Astrocyte of the spinal cord (primary cell): ENCODE results near the gene TMC5.

Experiments
- DNase-seq: peaks from one replicate; pipeline ENCODE4 v3.0.0; 2011; ENCODE audit warnings: low read depth, low spot score
- H3K4me3 ChIP-seq: 2 replicates; pipeline ENCODE4 v1.5.1; 2011; ENCODE audit warnings: low read depth, mild to moderate bottlenecking, low read length, moderate library complexity
- CTCF ChIP-seq: IDR thresholded peaks from 2 replicates; pipeline ENCODE4 v1.5.1; 2012; ENCODE audit warnings: low read depth, mild to moderate bottlenecking, low read length, inconsistent platforms
- in situ Hi-C: cut with HindIII; loops from 2 replicates; pipeline ENCODE4 v1.10.0; 2017; ENCODE audit warnings: low sequenced_read_pairs

The TMC5 gene

DNA sequence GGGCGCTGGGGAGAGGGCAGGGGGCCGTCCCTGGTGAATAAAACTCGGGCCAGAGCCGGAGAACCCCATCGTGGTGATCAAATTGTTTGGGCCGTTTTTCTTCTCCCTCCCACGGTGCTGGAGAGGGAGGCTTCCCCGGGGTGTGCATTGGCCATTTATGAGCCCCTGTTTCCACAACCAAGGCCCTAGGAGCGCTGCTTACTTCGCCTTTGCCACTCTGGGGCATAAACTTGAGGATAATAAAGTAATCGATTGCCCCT, 106.6 kb downstream of the TMC5 start:
- in situ Hi-C loops: no loop called here
- H3K4me3 ChIP-seq: peak overlapping the region; percentile 98
- peak; percentile 2 for DNase-seq
- no peak for TF ChIP-seq CTCF

DNA sequence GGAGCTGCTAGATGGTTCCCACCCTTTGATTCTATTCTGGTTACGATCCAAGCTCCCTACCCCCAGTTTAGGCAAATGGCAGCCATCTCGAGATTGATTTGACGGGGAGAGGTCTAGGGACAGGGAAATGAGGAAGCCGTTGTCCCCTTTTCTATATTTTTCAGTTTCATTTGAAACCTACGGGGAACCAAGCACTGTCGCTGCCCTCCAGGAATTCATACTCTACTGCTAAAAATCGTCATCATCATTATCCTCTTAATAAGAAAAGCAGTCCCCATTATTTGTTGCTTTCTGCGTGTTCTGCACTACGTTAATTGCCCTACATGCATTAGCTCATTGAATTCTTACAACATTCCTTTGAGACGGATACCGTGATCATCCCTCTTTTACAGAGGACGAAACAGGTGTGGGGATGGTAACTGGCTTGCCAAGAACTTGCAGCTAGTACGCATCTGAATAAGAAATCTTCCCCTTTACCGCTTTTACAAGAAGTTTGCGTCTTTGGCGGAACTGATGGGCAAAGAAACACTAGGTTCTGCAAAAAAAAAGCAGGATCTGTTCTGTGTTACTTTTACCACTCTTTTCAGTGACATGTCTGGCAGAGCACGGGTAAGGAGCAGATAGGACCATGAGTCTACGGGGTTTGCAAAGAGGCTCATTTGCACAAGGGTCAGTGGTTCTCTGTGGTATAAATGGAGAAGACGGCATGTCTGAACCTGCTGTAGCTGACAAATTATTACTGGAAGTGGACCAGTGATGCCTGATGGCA, 107.1 kb downstream of the TMC5 start:
- in situ Hi-C loops: no loop called here
- peak overlapping the region; percentile 98 for H3K4me3 ChIP-seq
- peak; percentile 7 for DNase-seq
- no peak for TF ChIP-seq CTCF

- DNase-seq: no peak
- no peak for TF ChIP-seq CTCF
- peak overlapping the region; percentile 98 for H3K4me3 ChIP-seq
- in situ Hi-C loops: no loop called here
Measured at GRCh38 chr16:19525385-19525723, 107.7 kb downstream of the TMC5 start.

DNA sequence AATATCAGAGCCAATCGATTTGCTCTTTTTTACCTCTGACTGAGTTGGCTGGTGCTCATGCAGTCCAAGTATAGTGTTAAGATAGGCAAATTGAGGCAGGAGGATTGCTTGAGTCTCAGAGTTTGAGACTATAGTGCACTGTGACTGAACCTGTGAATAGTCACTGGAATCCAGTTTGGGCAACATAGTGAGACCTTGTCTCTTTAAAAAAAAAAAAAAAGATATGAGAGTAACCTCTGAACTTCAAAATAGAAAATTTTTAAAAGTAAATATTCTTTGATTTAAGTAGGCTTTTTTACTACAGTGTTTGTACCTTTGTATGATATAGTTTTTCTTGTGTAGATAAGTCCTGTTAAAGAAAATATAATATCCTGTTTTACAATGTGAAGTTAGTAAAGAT, 109.5 kb downstream of the TMC5 start:
- in situ Hi-C loops: no loop called here
- no peak for DNase-seq
- no peak overlapping the region for H3K4me3 ChIP-seq
- TF ChIP-seq CTCF: no peak

- no peak for TF ChIP-seq CTCF
- H3K4me3 ChIP-seq: no peak overlapping the region
- in situ Hi-C loops: no loop called here
- DNase-seq: no peak
Measured at GRCh38 chr16:19528666-19529065, 111.0 kb downstream of the TMC5 start.

DNA sequence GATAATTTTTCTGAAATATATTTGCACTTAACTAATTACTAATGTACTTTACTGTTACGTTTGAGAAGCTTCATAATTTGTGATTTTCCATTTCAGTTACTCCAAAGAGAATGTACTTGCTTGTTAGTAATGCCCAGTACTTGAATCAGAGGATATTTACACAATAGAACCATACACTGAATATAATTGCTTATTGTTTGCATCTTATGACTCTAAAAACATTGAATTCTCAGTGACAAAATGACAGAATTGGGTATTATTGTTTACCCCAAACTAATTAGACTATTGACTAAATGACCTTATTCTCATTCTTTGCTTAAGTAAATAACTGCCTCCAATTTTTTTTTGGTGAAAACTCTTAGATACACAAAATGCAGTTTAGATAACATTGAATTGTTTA, 114.9 kb downstream of the TMC5 start:
- in situ Hi-C loops: no loop called here
- TF ChIP-seq CTCF: no peak
- no peak overlapping the region for H3K4me3 ChIP-seq
- no peak for DNase-seq
